Transverse colon (tissue), 4 donors: ENCODE measurements around the gene PIK3C2G. TPM values are rescaled to one million over a fixed set of nuclear protein-coding genes. Genes with fewer than 3 reads are reported as not detected.

Experiments used
- DNase-seq: peaks from one replicate; pipeline ENCODE4 v3.0.0-alpha.2; 2019
- H3K27ac ChIP-seq, 4 donors: fragments of 200-600 bp; sonication (generic); 2 replicates each; pipeline ENCODE4 v1.5.1; 2016 to 2018; ENCODE audit warnings: inconsistent platforms in 4 of 4
- H3K27me3 ChIP-seq: fragments of 200-600 bp; sonication (generic); 2 replicates; pipeline ENCODE4 v1.5.1; 2017; ENCODE audit warnings: inconsistent platforms
- H3K36me3 ChIP-seq, 4 donors: fragments of 200-600 bp; sonication (generic); 2 replicates each; pipeline ENCODE4 v1.5.1; 2017 to 2019; ENCODE audit warnings: inconsistent platforms in 4 of 4
- H3K4me1 ChIP-seq, 4 donors: fragments of 200-600 bp; sonication (generic); 2 replicates each; pipeline ENCODE4 v1.5.1; 2017 to 2020; ENCODE audit warnings: inconsistent platforms in 4 of 4
- H3K4me3 ChIP-seq, 4 donors: fragments of 200-600 bp; sonication (generic); 1 replicate in 1 of 4; 2 replicates in 3 of 4; pipeline versions ENCODE4 v1.5.1 to v1.6.1; 2017 to 2019; ENCODE audit warnings: inconsistent platforms in 4 of 4
- H3K9me3 ChIP-seq, 2 donors: fragments of 200-600 bp; sonication (generic); 2 replicates each; pipeline ENCODE4 v1.5.1; 2017 to 2019; ENCODE audit warnings: inconsistent platforms in 2 of 2
- EP300 ChIP-seq: sonication (generic); formaldehyde crosslinking; IDR thresholded peaks from one replicate; pipeline ENCODE4 v1.6.1; 2017; ENCODE audit warnings: antibody characterized with exemption, low read depth
- POLR2A ChIP-seq: fragments of 450-650 bp; IDR thresholded peaks from one replicate; pipeline ENCODE4 v1.6.1; 2016; ENCODE audit warnings: antibody characterized with exemption, mild to moderate bottlenecking, moderate library complexity
- POLR2AphosphoS5 ChIP-seq, 3 donors: sonication (generic); formaldehyde crosslinking; IDR thresholded peaks; one replicate each; pipeline ENCODE4 v1.6.1; 2016; ENCODE audit warnings: antibody characterized with exemption in 3 of 3
- whole genome bisulfite sequencing, 2 donors: methylation state at CpG; one replicate each; pipeline ENCODE4 v1.1.5; 2018; ENCODE audit warnings: low coverage in 1 of 2; 5-methylcytosine and 5-hydroxymethylcytosine counted together
- in situ Hi-C, 4 donors: fragments of 200-750 bp; cut with MboI; loops; one replicate each; pipeline versions ENCODE4 v1.15.0 to v1.15.1; 2017; ENCODE audit warnings: low sequenced_read_pairs in 3 of 4, low pct_ligation_motif_present in 1 of 4, low pct_unique_long_range_greater_than_20kb in 1 of 4
- intact Hi-C: fragments of 100-400 bp; cut with DNase I; formaldehyde crosslinking; loops from one replicate; pipeline ENCODE4 v1.15.1; 2023; ENCODE audit warnings: low total_unique reads
- total RNA-seq, 4 donors: library from RNA; depleted of rRNA; stranded (reverse); fragments of >200 nt; gene quantifications; one replicate each; pipeline ENCODE4 v1.1.0, GENCODE V29; 2016
- TF ChIP-seq, protein P1 (sequence below), 5 experiments: fragments of 200-600 bp in 3 of 5; fragments of 450-650 bp in 2 of 5; sonication (generic) in 3 of 5; IDR thresholded peaks; 1 replicate in 2 of 5; 2 replicates in 3 of 5; pipeline ENCODE4 v1.5.1; 2016 to 2017; ENCODE audit warnings: antibody characterized with exemption in 5 of 5, inconsistent platforms in 3 of 5, mild to moderate bottlenecking in 2 of 5, moderate library complexity in 1 of 5

Gene PIK3C2G
- total RNA-seq, 4 donors from 2014 or later, result 0.32 to 2.7 (median 1.1) TPM

DNA sequence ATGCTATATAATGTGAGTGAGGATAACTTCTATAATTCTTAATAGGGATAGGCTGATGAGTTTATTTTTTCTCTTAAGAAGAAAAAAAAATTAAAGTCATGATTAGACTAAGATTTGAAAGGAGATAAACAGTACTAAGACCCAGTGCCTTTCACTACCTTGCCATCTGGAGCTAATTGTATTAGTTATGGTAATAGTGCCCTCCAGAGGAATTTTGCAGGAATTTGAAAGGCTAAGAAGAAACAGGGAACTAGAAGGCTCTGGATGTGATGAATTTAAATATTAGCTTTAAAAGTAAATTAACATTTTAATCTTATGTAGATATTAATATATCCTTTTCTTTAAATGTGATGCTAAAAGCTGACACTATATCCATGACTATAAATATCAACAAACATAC, 36.6 kb upstream of the PIK3C2G start:
- Histone ChIP-seq H3K4me3 (no peak overlapping the region), H3K27me3 (no peaks in the 10 kb centered on the region), H3K9me3 (no peaks in the 10 kb centered on the region), H3K4me1 (no peaks in the 10 kb centered on the region), H3K36me3 (no peaks in the 10 kb centered on the region), H3K27ac (no peak overlapping the region)
- no peak for DNase-seq
- in situ Hi-C loops, result no loop called here
- TF ChIP-seq, protein P1, sequence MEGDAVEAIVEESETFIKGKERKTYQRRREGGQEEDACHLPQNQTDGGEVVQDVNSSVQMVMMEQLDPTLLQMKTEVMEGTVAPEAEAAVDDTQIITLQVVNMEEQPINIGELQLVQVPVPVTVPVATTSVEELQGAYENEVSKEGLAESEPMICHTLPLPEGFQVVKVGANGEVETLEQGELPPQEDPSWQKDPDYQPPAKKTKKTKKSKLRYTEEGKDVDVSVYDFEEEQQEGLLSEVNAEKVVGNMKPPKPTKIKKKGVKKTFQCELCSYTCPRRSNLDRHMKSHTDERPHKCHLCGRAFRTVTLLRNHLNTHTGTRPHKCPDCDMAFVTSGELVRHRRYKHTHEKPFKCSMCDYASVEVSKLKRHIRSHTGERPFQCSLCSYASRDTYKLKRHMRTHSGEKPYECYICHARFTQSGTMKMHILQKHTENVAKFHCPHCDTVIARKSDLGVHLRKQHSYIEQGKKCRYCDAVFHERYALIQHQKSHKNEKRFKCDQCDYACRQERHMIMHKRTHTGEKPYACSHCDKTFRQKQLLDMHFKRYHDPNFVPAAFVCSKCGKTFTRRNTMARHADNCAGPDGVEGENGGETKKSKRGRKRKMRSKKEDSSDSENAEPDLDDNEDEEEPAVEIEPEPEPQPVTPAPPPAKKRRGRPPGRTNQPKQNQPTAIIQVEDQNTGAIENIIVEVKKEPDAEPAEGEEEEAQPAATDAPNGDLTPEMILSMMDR (IDR thresholded peaks at IDR 0.05), result peak; percentile 7 to 35 (median 29)
- no peak for TF ChIP-seq POLR2AphosphoS5 (IDR thresholded peaks at IDR 0.05)
- intact Hi-C loops, result no loop called here

DNA sequence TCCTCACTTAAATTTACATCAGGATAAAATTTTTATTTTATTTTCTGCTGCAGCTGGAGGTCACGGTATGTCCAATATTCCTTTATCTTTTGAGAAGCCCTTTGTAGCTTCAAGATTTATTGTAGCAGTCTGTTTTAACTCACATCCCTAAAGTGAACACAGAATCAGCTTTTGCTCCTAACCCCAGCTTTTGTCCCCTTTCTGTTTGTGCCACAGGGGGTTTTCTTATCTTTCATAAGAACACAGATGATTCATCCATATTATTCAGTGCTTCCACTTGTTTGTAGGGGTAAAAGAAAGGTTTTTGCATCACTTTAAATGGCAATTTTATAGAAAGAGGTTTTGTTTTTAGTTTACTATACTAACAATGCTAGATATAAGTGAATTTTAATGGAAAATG, 21.8 kb upstream of the PIK3C2G start:
- WGBS, 2 donors, result 42 to 89% methylated on average over 1 of the region's 1 CpG
- Histone ChIP-seq H3K4me3 (no peak overlapping the region), H3K36me3 (no peaks in the 10 kb centered on the region), H3K27me3 (no peaks in the 10 kb centered on the region), H3K9me3 (peaks cover 5% of the 10 kb centered on the region in 2 donors), H3K27ac (no peak overlapping the region), H3K4me1 (peaks cover 0 to 11% (median 5%) of the 10 kb centered on the region in 4 donors)
- in situ Hi-C loops, result no loop called here
- intact Hi-C loops, result no loop called here
- TF ChIP-seq, protein P1 (IDR thresholded peaks at IDR 0.05), result no peak
- TF ChIP-seq POLR2AphosphoS5 (IDR thresholded peaks at IDR 0.05) (no peak), POLR2A (no peak), EP300 (no peak)
- DNase-seq, result no peak

DNA sequence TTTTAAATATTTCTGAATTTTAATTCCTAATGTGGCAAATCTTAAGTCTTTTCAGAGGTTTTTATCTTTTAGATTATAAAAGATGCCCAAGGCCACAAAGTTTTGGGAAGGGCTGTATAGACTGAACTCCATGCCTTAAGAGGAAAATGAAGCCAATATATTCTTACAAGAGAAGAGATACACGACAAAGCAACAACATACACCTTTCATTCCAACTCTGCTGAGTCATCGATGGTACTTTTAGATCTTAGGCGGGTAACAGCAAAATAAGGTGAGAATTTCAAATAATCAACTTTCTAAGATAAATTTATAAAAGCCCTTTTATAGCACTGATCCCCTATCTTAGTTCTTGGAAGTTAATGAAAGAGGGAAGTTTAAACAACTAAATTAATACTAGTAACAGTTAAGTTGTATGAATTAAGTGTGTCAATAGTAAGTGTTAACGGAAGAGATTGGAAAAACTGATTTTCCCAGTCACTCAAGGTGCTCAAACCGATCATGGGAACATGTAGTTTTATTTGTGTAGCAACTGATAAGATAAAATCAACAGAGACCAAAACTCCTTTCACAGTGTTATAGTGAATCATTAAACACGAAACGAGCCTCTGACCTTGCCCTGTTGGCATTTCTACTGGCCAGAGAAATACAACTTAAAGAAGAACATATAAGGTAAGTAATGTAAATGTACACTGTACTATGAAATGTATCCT, 18.8 kb upstream of the PIK3C2G start:
- peak; percentile 13 for DNase-seq
- Histone ChIP-seq H3K27ac (peak overlapping the region in 3 of 4 donors; percentile 19 to 69 (median 51)), H3K4me1 (peaks cover 0 to 11% (median 5%) of the 10 kb centered on the region in 4 donors), H3K36me3 (no peaks in the 10 kb centered on the region), H3K27me3 (no peaks in the 10 kb centered on the region), H3K9me3 (peaks cover 0 to under 1% of the 10 kb centered on the region in 2 donors), H3K4me3 (no peak overlapping the region)
- no peak for TF ChIP-seq POLR2AphosphoS5 (IDR thresholded peaks at IDR 0.05)
- no peak for TF ChIP-seq POLR2A
- TF ChIP-seq EP300, result no peak
- TF ChIP-seq, protein P1 (IDR thresholded peaks at IDR 0.05), result no peak
- intact Hi-C loops, result no loop called here
- in situ Hi-C loops, result no loop called here
- WGBS, 2 donors, result 46 to 48% methylated on average over 7 of the region's 7 CpGs

DNA sequence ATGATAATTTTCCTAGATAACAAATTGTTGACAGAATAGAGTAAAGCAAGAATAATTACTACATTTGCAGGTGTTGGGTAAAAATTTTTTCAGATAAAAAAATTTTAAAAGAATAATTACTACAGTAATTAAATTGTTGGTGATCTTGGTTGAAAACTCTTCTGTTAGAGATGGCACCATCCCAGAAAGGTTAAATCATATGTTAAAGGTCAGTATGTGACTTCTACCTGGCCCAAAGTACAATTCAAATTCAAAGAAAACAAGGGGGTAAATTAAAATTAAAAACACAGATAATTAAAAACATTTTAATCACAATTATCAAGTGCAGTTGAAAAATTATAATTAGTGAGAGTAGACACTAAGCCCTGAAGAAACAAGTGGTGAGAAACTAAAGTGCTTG, 18.1 kb upstream of the PIK3C2G start:
- Histone ChIP-seq H3K4me3 (no peak overlapping the region), H3K36me3 (no peaks in the 10 kb centered on the region), H3K9me3 (no peaks in the 10 kb centered on the region), H3K4me1 (peaks cover 0 to 11% (median 5%) of the 10 kb centered on the region in 4 donors), H3K27ac (no peak overlapping the region), H3K27me3 (no peaks in the 10 kb centered on the region)
- intact Hi-C loops, result no loop called here
- TF ChIP-seq POLR2AphosphoS5 (IDR thresholded peaks at IDR 0.05) (no peak), EP300 (no peak), POLR2A (no peak)
- TF ChIP-seq, protein P1 (IDR thresholded peaks at IDR 0.05), result no peak
- no peak for DNase-seq
- in situ Hi-C loops, result no loop called here
